G401 (cell line): Measurements from ENCODE around the gene GPR27. TPM values are rescaled to one million over a fixed set of nuclear protein-coding genes. Genes with fewer than 3 reads are reported as not detected.
A peak's percentile ranks its signal among the peaks of the same experiment; 100 is the strongest.

ENCODE experiments used
- DNase-seq: peaks from one replicate; pipeline ENCODE4 v3.0.0-alpha.2; 2015; ENCODE audit warnings: low spot score
- in situ Hi-C: cut with HindIII; loops from 2 replicates; pipeline ENCODE4 v1.10.0; 2016; ENCODE audit warnings: low sequenced_read_pairs, mixed read lengths
- total RNA-seq: library from RNA; depleted of rRNA; stranded (reverse); fragments of >200 nt; shearing (Covaris generic); gene quantifications from 2 replicates; pipeline ENCODE4 v1.2.3, GENCODE V29; 2014; rRNA removed

Gene GPR27
- 0.31 TPM in 1 of 2 replicates, not detected in the other for total RNA-seq

GRCh38 chr3:71753701-71754609 lies at the start of gene GPR27:
GPR27 (plus strand) TSS chr3:71753855; CDS start chr3:71754050, 195 bp downstream.
- in situ Hi-C loops, result no loop called here
- DNase-seq, result peak; percentile 36

GRCh38 chr3:71704915-71705314 lies 48.7 kb upstream of the GPR27 start:
- in situ Hi-C loops, result no loop called here
- no peak for DNase-seq

GRCh38 chr3:71705681-71706080 lies 48.0 kb upstream of the GPR27 start:
- in situ Hi-C loops, result no loop called here
- no peak for DNase-seq

GRCh38 chr3:71707595-71707994 lies 46.1 kb upstream of the GPR27 start:
- DNase-seq, result no peak
- in situ Hi-C loops, result no loop called here

- DNase-seq, result no peak
- in situ Hi-C loops, result no loop called here
Observed at GRCh38 chr3:71708476-71709105, 45.1 kb upstream of the GPR27 start.

GRCh38 chr3:71709908-71710511 lies 43.6 kb upstream of the GPR27 start:
- in situ Hi-C loops, result no loop called here
- no peak for DNase-seq

GRCh38 chr3:71710906-71711494 lies 42.7 kb upstream of the GPR27 start:
- in situ Hi-C loops, result no loop called here
- DNase-seq, result peak; percentile 72

- DNase-seq, result no peak
- in situ Hi-C loops, result no loop called here
Observed at GRCh38 chr3:71713041-71713440, 40.6 kb upstream of the GPR27 start.

- no peak for DNase-seq
- in situ Hi-C loops, result no loop called here
Observed at GRCh38 chr3:71714595-71714994, 39.1 kb upstream of the GPR27 start.

GRCh38 chr3:71718072-71718471 lies 35.6 kb upstream of the GPR27 start:
- in situ Hi-C loops, result no loop called here
- DNase-seq, result no peak

GRCh38 chr3:71721002-71721401 lies 32.7 kb upstream of the GPR27 start:
- no peak for DNase-seq
- in situ Hi-C loops, result no loop called here

GRCh38 chr3:71721651-71722157 lies 32.0 kb upstream of the GPR27 start:
- DNase-seq, result no peak
- in situ Hi-C loops, result no loop called here

- in situ Hi-C loops, result no loop called here
- DNase-seq, result peak; percentile 14
Observed at GRCh38 chr3:71722693-71723092, 31.0 kb upstream of the GPR27 start.

- DNase-seq, result peak; percentile 20
- in situ Hi-C loops, result no loop called here
Observed at GRCh38 chr3:71723452-71724170, 30.0 kb upstream of the GPR27 start.

- in situ Hi-C loops, result no loop called here
- peak; percentile 21 for DNase-seq
Observed at GRCh38 chr3:71724171-71724453, 29.5 kb upstream of the GPR27 start.

GRCh38 chr3:71724584-71725270 lies 28.9 kb upstream of the GPR27 start:
- in situ Hi-C loops, result no loop called here
- peak; percentile 30 for DNase-seq

- peak; percentile 73 for DNase-seq
- in situ Hi-C loops, result no loop called here
Observed at GRCh38 chr3:71725271-71725991, 28.2 kb upstream of the GPR27 start, which contains the start of gene EIF4E3. EIF4E3 (minus strand) TSS chr3:71725402; CDS start chr3:71725367, 35 bp downstream.

- in situ Hi-C loops, result no loop called here
- DNase-seq, result no peak
Observed at GRCh38 chr3:71726146-71726545, 27.5 kb upstream of the GPR27 start.
